K562 (cell line): ENCODE results near the gene DNAJC17. TPM values are rescaled to one million over a fixed set of nuclear protein-coding genes. Genes with fewer than 3 reads are reported as not detected.
A peak's percentile ranks its signal among the peaks of the same experiment; 100 is the strongest.

Experiments used
- ATF6 ChIP-seq: sonication (generic); formaldehyde crosslinking; IDR thresholded peaks from 2 replicates; pipeline ENCODE4 v1.4.0; 2020; ENCODE audit warnings: mild to moderate bottlenecking, missing genetic modification reagents
- E2F3 ChIP-seq: fragments of 250-450 bp; sonication (Bioruptor Pico); IDR thresholded peaks from 2 replicates; pipeline ENCODE4 v1.4.0; 2020; ENCODE audit warnings: mild to moderate bottlenecking
- HBP1 ChIP-seq: fragments of 450-650 bp; formaldehyde crosslinking; IDR thresholded peaks from 2 replicates; pipeline ENCODE4 v1.4.0; 2022; ENCODE audit warnings: missing genetic modification characterization
- NKRF ChIP-seq: fragments of 450-650 bp; IDR thresholded peaks from 2 replicates; pipeline ENCODE4 v1.6.1; 2016; ENCODE audit warnings: borderline replicate concordance
- PML ChIP-seq: IDR thresholded peaks from 2 replicates; pipeline ENCODE4 v1.6.1; 2012; ENCODE audit warnings: low read length, inconsistent platforms
- REST ChIP-seq, 2 experiments: fragments of 450-650 bp; formaldehyde crosslinking in 1 of 2; IDR thresholded peaks; 2 replicates each; pipeline versions ENCODE4 v1.4.0 to v1.6.1; 2014 to 2020; ENCODE audit warnings: mild to moderate bottlenecking in 2 of 2, borderline replicate concordance in 1 of 2, low read depth in 1 of 2
- RNF2 ChIP-seq: sonication (generic); IDR thresholded peaks from 2 replicates; pipeline ENCODE4 v1.6.1; 2016
- TBP ChIP-seq: optimal IDR thresholded peaks from 2 replicates; pipeline ENCODE3; 2011; ENCODE audit warnings: low read depth, low read length, improper control_type of control experiment
- USF2 ChIP-seq: sonication (generic); formaldehyde crosslinking; IDR thresholded peaks from 2 replicates; pipeline ENCODE4 v1.5.0; 2020; ENCODE audit warnings: missing genetic modification reagents
- ZNF263 ChIP-seq: sonication (generic); formaldehyde crosslinking; IDR thresholded peaks from 2 replicates; pipeline ENCODE4 v1.8.0; 2022; ENCODE audit warnings: mild to moderate bottlenecking, missing genetic modification reagents, borderline replicate concordance
- ZNF431 ChIP-seq: sonication (generic); formaldehyde crosslinking; IDR thresholded peaks from 2 replicates; pipeline ENCODE4 v1.8.0; 2022; ENCODE audit warnings: mild to moderate bottlenecking, missing genetic modification reagents
- polyA plus RNA-seq, 8 experiments: library from polyadenylated mRNA; depleted of rRNA in 4 of 8; stranded (reverse) in 5 of 8; unstranded in 3 of 8; fragments of >200 nt; fragmentation: Nextera tagmentation in 2 of 8; fragmentation: Illumina TruSeq in 1 of 8; extraction: Ambion mirVana in 2 of 8; extraction: Trizol in 1 of 8; gene quantifications; 2 replicates each; pipeline versions ENCODE4 v1.2.1 to v1.2.3, GENCODE V29; 2011 to 2014; ENCODE audit warnings: inconsistent platforms in 1 of 8, missing spikeins in 1 of 8
- total RNA-seq, 7 experiments: library from RNA; depleted of rRNA in 6 of 7; stranded (reverse); fragments of >200 nt in 6 of 7; fragmentation: Illumina TruSeq in 2 of 7; extraction: Trizol in 2 of 7; gene quantifications; 2 replicates each; pipeline versions ENCODE4 v1.2.1 to v1.2.3, GENCODE V29; 2011 to 2021; ENCODE audit warnings: low replicate concordance in 1 of 7

DNAJC17 gene
- total and polyA plus RNA-seq, 9 of the 15 experiments (the other 6 are each of a cell fraction or from before 2014, with no cell fraction given), result 2.4 to 79.4 (median 44.2) TPM

- TF ChIP-seq REST (IDR thresholded peaks at IDR 0.05; ENCODE audit: borderline replicate concordance), result 0 out of 2 replicates have a peak, but pooled peaks have one; percentile 24
- TF ChIP-seq REST (CRISPR knock-in tag; IDR thresholded peaks at IDR 0.05; ENCODE audit: low read depth), result peak; percentile 60
- TF ChIP-seq TBP, result peak; percentile 62
- TF ChIP-seq USF2 (CRISPR knock-in tag), result peak; percentile 67
- 0 out of 2 replicates have a peak, but pooled peaks have one; percentile 16 for TF ChIP-seq PML
- TF ChIP-seq NKRF, result peak; percentile 78
- 0 out of 2 replicates have a peak, but pooled peaks have one; percentile 46 for TF ChIP-seq RNF2
- 0 out of 2 replicates have a peak, but pooled peaks have one; percentile 3 for TF ChIP-seq ATF6 (CRISPR knock-in tag)
- TF ChIP-seq ZNF263 (CRISPR knock-in tag), result peak; percentile 56
- TF ChIP-seq E2F3 (CRISPR knock-in tag), result 0 out of 2 replicates have a peak, but pooled peaks have one; percentile 9
- TF ChIP-seq HBP1 (CRISPR knock-in tag), result no peak
- TF ChIP-seq ZNF431 (CRISPR knock-in tag), result peak; percentile 49; the same call in 1 of the 2 replicates
Measured at GRCh38 chr15:40763801-40764628, 43.3 kb downstream of the DNAJC17 start, which contains the start of gene GCHFR (continued).
